GM21786 (cell line): ENCODE measurements around the gene NLGN3.
"Not testable (repeated sequence)": the region's sequence is repeated elsewhere in the genome, so short reads cannot be mapped to it uniquely, and the experiment has no call there.

Source experiments
- ATAC-seq: cut with Tn5 transposase; IDR thresholded peaks from one replicate; pipeline ENCODE4 v1.9.1; 2021; ENCODE audit not compliant: unreplicated experiment

NLGN3 gene

GRCh38 chrX:71168134-71168533 is 23.5 kb downstream of the NLGN3 start:
- ATAC-seq, result no peak

GRCh38 chrX:71169586-71169985 is 24.9 kb downstream of the NLGN3 start:
- ATAC-seq, result no peak

DNA sequence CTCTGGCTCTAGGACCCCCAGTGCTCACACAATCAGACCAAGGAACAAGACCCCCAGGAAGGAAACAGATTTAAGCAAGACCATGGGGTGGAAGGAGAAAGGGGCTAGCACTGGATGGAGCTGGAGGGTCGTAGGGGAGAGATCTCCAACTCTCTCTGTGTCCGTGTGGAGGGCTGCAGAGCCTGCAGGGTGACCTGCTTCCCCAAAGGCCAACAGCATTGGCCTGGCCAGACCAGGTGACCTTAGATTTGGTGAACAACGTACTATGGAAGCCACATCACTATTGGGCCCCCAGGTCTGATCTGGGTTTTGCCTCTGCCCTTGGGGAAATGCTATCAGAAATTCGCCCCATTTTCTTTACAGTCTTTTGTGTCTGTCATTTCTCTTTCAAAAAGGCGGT is 26.0 kb downstream of the NLGN3 start:
- no peak for ATAC-seq

DNA sequence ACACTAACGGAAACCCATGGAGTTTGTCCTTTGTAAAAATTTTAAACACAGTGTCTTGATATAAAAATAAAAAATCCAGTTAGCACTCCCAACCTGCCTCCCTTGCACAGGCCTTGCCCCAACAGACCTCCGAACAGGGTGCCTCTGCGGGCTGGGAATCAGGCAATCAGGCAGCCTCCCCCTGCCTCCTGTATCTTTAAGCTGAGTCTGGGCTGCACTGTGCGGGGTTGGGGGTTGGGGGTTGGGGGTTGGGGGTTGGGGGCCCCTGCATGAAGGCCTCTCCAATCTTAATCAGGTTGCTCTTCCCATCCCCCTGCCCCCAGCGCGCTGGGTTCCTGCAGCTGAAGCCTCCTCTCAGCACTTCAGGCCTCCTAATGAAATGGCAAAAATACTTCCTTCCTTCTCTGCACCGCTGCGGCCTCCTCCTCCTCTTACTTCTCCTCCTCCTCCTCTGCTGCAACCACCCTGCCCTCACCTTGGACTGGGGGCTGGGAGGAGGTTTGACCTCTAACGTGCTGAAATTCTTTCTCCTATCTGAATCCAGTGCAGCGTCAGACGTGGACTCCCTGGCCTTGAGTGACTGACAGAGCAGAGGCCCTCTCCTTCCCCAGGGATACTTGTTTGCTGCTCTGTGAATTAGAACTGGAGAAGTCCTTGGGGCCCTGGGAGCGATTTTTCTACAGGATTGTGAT is 26.6 kb downstream of the NLGN3 start:
- no peak for ATAC-seq

DNA sequence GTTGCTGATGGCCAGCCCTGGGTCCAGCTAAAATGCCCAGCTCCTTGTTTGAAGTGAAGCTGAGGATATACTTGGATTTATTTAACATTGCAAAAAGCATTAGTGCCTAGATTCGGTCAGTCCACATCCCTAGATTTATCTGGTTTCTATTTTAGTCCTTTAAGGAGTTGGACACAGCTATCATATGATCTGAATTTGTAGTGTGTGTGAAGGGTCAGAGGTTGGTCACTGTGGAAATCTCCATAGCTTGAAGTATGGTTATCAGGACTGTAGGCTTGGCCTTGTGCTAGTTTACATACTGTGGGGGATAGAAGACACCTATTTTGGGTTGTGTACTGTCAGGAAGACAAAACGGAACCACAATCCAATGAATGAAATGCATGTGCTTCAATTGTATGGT is 28.8 kb downstream of the NLGN3 start:
- no peak for ATAC-seq

DNA sequence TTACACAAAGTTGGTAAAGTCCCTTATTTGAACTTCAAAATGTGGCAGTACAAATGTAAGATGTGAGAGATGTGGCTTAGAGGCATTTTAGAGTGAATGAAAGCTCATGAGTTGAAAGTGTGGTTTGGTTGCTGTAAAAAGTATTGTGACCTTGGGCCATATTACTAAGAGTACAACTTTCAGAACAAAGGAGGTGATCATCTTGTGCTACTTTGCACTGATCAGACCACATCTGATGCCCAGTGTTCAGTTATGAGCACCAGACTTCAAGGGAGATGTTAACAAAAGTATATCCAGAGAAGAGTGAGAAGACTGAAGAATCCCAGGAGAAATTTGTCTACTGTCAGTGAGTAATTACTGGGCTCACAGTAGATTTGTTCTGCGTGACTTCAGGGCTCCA is 30.2 kb downstream of the NLGN3 start:
- no peak for ATAC-seq

GRCh38 chrX:71175531-71175930 is 30.9 kb downstream of the NLGN3 start:
- no peak for ATAC-seq

DNA sequence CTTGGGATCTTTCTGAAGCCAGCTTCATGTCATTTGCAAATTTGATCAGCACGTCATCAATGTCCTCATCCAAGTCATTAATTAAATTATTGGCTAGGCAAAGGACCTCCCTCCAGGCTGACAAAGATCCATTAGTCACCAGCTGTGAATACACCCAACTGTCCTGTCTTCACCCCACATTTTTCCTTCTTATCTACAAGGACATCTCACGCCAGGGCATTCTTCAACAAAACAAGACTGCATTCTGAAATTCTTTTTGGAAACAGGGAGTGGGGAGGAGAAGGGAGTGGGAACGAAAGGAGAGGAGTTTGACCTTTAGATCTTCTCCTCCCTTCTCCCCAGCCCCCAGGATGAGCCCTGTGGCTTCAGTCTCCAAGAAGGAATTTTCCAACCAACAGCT is 32.7 kb downstream of the NLGN3 start:
- ATAC-seq, result no peak

DNA sequence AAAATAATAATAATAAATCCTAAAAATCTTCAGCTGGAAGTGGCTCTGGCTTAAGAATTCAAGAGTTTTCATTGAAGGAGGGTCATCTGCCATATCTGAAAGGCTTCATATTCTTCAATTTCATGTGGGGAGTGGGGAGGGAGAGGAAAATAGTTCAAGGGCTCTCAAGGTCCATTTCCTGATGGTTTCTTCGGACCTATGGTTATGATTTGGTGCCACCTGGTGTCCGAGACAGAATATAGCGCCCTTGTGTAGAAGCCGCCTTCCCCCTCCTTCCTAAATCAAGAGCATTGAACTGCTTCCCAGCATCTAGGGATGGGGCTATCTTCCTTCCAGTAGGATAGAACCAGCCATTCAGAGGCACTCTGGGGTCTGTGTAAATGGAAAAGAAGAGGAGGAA is 34.3 kb downstream of the NLGN3 start:
- ATAC-seq, result no peak

GRCh38 chrX:71180579-71181265 is 36.1 kb downstream of the NLGN3 start:
- not testable (repeated sequence) for ATAC-seq

GRCh38 chrX:71181558-71181909 is 36.9 kb downstream of the NLGN3 start:
- ATAC-seq, result peak; percentile 36

DNA sequence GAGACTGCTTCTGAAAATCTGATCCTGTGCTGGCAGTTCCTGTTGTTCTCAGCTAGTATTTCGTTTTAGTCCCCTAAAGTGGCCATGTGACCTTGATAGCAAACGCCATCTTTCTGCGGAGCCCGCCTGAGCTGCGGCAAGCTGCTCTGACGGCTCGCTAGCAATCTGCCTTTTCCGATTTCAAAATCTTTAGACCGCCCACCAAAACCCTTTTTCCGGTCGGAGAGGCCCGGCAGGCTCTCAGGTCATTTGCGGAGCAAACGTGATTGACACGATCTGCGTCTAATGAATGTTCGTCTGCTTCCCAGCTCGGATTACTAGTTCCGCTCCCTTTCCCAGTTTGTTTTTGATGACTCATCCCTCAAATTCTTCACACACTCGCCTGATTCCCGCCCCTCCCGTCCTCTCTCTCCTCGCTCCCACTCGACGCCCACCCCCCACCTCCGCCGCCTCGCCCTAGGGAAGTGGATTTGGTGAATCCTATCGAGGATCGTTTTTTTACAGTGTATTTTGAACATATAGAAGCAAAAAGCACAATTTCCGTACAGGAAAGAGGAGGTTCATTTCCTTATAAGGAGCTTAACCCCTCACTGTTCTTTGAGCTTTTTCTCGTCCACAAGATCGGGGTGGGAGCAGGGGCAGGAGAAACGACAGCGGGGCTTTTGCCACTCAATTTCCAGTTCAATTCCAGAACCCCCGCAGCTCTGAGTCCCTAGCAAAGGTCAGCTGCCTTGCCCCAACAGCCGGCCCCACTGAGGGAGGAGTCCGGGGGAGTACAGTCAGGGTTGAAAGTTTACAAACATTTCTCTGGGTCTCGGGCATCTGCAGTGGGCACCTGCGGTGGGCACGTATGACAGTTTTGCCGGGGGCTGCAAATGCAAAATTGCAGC is 37.5 kb downstream of the NLGN3 start:
- ATAC-seq, result peak; percentile 86

- no peak for ATAC-seq
Observed at GRCh38 chrX:71182871-71183270, 38.2 kb downstream of the NLGN3 start.

DNA sequence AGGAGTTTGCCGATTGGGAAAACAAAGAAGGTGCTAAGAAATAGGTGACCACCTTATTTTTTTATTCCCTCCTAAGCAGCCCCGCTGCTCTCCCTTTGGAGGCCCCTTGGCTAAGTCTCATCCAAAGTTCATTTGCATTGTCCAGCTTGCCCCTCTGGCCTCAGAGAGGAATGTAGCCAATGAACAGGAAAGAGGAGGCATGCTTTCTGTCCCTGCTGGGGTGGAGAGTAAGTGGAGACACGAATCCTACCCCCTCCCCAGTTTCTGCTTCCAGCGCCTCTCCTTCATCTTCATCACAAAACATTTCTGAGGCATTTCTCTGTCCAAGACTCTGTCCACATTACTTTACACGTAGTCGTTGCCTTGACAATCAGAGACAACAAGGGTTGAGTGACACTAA is 38.7 kb downstream of the NLGN3 start:
- no peak for ATAC-seq

- ATAC-seq, result no peak
Observed at GRCh38 chrX:71184092-71184491, 39.5 kb downstream of the NLGN3 start.

- no peak for ATAC-seq
Observed at GRCh38 chrX:71184803-71185495, 40.3 kb downstream of the NLGN3 start.

DNA sequence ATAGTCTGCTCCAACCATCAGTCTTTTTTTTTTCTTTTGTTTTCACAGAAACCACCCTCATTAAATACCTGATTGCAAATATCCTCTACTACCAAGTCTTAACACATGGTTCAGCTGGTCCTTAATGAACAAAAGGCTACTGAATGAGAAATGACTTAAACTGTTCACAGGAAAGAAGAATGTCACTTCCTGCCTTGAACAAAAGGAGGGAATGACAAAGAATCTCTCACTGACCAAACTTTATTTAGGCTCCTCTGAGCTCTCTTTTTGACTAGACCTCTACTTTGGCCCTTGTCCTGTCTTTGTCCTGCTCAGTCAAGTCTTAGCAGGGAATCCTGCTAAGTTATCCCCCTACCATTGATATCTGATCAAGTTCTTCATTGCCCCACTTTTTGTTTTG is 46.6 kb downstream of the NLGN3 start:
- no peak for ATAC-seq

- ATAC-seq, result peak; percentile 54
Observed at GRCh38 chrX:71195964-71196649, 51.5 kb downstream of the NLGN3 start.

DNA sequence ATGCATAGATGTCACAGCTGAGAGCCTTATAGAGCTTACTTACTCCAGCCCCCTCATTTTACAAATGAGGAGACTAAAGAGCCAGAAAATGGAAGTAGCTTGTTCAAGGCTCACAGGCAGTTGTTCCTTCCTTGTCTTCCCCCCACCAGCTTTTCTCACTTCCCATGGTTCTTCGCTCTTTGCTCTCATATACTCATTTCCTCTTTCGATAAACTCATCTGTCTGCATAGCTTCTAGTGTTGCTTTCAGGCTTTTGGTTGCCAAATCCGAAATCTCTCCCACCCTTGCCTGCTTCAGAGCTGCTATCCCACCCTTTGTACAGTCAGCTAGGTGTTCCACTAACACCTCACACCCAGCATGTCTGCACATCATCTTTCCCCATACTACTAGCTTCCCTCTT is 53.4 kb downstream of the NLGN3 start:
- ATAC-seq, result peak; percentile 74

DNA sequence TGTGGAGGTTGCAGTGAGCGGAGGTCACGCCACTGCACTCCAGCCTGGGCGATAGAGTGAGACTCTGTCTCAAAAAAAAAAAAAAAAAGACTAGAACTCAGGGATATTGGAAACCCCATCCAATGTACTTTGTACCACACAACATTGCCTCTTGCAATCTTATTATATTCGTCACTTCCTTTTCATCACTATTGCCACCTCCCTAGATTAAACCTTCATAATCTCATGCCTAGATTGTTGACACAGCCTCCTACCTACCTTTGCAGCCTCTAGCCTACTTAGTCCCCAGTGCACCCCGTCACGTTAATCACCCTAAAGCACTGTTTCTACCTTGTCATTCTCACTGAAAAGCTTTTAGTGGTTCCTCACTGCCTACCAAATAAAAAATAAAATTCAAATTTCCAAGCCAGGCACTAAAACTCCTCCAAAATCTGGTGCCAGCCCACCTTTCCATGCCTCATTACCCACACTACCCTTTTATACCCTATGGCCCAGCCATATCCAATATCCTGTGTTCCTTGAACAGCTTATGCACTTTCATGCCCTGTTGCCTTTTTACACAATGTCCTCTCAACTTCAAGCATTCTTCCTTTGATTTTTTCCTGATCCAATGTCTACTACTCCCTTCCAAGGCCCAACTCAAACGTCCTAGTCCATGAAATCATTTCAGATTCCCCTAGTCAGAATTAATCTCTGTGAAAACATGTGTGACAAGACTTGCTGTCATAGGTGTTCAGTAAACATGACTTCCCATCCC is 54.8 kb downstream of the NLGN3 start:
- ATAC-seq, result no peak
